IMR-90 (cell line): Measurements from ENCODE around the gene SHB.

Experiments used
- BHLHE40 ChIP-seq: fragments of 150-350 bp; IDR thresholded peaks from 2 replicates; pipeline ENCODE4 v1.6.1; 2016; ENCODE audit warnings: mild to moderate bottlenecking, low read depth, low read length
- CEBPB ChIP-seq: IDR thresholded peaks from 2 replicates; pipeline ENCODE4 v1.6.1; 2012; ENCODE audit warnings: low read depth, low read length, improper control_type of control experiment
- CHD1 ChIP-seq: IDR thresholded peaks from 2 replicates; pipeline ENCODE4 v1.6.1; 2012; ENCODE audit warnings: low read depth, low read length, improper control_type of control experiment
- MAFK ChIP-seq: IDR thresholded peaks from 2 replicates; pipeline ENCODE4 v1.6.1; 2012; ENCODE audit warnings: low read depth, low read length, improper control_type of control experiment
- MAZ ChIP-seq: IDR thresholded peaks from 2 replicates; pipeline ENCODE4 v1.6.1; 2012; ENCODE audit warnings: low read depth, mild to moderate bottlenecking, low read length, improper control_type of control experiment, moderate library complexity, borderline replicate concordance
- MXI1 ChIP-seq: IDR thresholded peaks from 2 replicates; pipeline ENCODE4 v1.6.1; 2012; ENCODE audit warnings: low read depth, mild to moderate bottlenecking, low read length, moderate library complexity, borderline replicate concordance
- POLR2A ChIP-seq: IDR thresholded peaks from 2 replicates; pipeline ENCODE4 v1.6.1; 2012; ENCODE audit warnings: mild to moderate bottlenecking, low read depth, low read length
- SMC3 ChIP-seq: fragments of 150-350 bp; IDR thresholded peaks from 2 replicates; pipeline ENCODE4 v1.6.1; 2016; ENCODE audit warnings: low read depth, mild to moderate bottlenecking, antibody characterized with exemption, low read length, moderate library complexity
- TF ChIP-seq, protein P1 (sequence below): conservative IDR thresholded peaks from 2 replicates; pipeline ENCODE4 v1.5.1; 2012; ENCODE audit warnings: mild to moderate bottlenecking, low read depth, low read length, improper control_type of control experiment
- TF ChIP-seq, protein P2 (sequence below): fragments of 150-350 bp; IDR thresholded peaks from 2 replicates; pipeline ENCODE4 v1.6.1; 2017; ENCODE audit warnings: mild to moderate bottlenecking, antibody characterized with exemption, low read length, low read depth
- TF ChIP-seq, protein P3 (sequence below): fragments of 150-350 bp; IDR thresholded peaks from 2 replicates; pipeline ENCODE4 v1.6.1; 2016; ENCODE audit warnings: low read depth, mild to moderate bottlenecking, low read length, moderate library complexity, borderline replicate concordance

DNA sequence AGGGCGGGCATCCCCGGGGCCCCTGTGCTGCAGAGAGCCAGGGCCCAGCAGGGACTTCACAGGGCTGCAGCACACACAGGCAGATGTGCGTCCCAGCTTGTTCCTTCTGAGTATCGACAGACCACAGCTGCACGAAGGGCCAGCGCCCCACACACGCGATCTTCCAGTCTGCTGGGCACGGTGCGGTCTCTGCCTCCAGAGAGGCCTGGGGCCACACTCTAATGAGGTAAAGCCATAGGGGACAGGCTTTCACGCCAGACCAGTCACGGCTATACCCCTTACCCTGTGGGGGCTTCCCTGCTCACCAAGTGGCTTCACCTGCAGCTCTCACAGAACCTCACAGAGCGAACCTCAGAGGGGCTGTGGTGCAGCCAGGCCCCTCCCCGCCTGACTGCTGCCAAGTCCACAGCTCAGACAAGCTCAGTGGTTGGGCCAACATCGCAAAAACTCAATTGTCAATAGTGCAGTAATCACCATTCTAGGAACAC, 82.2 kb downstream of the SHB start:
- TF ChIP-seq, protein P1, sequence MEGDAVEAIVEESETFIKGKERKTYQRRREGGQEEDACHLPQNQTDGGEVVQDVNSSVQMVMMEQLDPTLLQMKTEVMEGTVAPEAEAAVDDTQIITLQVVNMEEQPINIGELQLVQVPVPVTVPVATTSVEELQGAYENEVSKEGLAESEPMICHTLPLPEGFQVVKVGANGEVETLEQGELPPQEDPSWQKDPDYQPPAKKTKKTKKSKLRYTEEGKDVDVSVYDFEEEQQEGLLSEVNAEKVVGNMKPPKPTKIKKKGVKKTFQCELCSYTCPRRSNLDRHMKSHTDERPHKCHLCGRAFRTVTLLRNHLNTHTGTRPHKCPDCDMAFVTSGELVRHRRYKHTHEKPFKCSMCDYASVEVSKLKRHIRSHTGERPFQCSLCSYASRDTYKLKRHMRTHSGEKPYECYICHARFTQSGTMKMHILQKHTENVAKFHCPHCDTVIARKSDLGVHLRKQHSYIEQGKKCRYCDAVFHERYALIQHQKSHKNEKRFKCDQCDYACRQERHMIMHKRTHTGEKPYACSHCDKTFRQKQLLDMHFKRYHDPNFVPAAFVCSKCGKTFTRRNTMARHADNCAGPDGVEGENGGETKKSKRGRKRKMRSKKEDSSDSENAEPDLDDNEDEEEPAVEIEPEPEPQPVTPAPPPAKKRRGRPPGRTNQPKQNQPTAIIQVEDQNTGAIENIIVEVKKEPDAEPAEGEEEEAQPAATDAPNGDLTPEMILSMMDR, result no peak
- no peak for TF ChIP-seq POLR2A
- TF ChIP-seq BHLHE40, result no peak
- no peak for TF ChIP-seq SMC3
- TF ChIP-seq CEBPB, result no peak
- TF ChIP-seq MXI1, result no peak
- TF ChIP-seq, protein P2, sequence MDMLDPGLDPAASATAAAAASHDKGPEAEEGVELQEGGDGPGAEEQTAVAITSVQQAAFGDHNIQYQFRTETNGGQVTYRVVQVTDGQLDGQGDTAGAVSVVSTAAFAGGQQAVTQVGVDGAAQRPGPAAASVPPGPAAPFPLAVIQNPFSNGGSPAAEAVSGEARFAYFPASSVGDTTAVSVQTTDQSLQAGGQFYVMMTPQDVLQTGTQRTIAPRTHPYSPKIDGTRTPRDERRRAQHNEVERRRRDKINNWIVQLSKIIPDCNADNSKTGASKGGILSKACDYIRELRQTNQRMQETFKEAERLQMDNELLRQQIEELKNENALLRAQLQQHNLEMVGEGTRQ, result no peak
- TF ChIP-seq CHD1, result no peak
- no peak for TF ChIP-seq MAZ
- TF ChIP-seq MAFK, result no peak
- TF ChIP-seq, protein P3, sequence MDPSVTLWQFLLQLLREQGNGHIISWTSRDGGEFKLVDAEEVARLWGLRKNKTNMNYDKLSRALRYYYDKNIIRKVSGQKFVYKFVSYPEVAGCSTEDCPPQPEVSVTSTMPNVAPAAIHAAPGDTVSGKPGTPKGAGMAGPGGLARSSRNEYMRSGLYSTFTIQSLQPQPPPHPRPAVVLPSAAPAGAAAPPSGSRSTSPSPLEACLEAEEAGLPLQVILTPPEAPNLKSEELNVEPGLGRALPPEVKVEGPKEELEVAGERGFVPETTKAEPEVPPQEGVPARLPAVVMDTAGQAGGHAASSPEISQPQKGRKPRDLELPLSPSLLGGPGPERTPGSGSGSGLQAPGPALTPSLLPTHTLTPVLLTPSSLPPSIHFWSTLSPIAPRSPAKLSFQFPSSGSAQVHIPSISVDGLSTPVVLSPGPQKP, result no peak
